K562 (cell line): ENCODE data around the gene GRIK3. TPM values are rescaled to one million over a fixed set of nuclear protein-coding genes. Genes with fewer than 3 reads are reported as not detected.

Experiments
- ATAC-seq: fragments of 200-7000 bp; cut with Tn5 transposase; 3 replicates; pipeline ENCODE4 v1.9.1; 2020; ENCODE audit warnings: moderate library complexity
- BruUV-seq: library from RNA; stranded (reverse); fragments of 400-500 nt; replicated peaks from 2 replicates; lab custom pipeline; 2021; lab: Mats Ljungman, UMichigan
- CTCF ChIA-PET: fragments of 300-600 bp; formaldehyde crosslinking; extraction: SDS; loops from one replicate; lab custom pipeline; 2021; ENCODE audit warnings: low intra/inter-chr PET ratio; lab: Yijun Ruan, JAX
- POLR2A ChIA-PET: fragments of 300-600, 350-650 bp; sonication (Branson Sonifier 250); formaldehyde crosslinking; extraction: SDS; loops from one replicate; lab custom pipeline; 2021; ENCODE audit warnings: antibody characterized with exemption, inconsistent platforms; lab: Yijun Ruan, JAX
- DNase-seq, 4 experiments: peaks; one replicate each; pipeline versions ENCODE4 v3.0.0 to v3.0.0-alpha.2; 2011 to 2018; ENCODE audit warnings: low spot score in 3 of 4, mixed read lengths in 3 of 4; ENCODE audit errors: extremely low read depth in 1 of 4
- FAIRE-seq: peaks from 2 replicates; lab custom pipeline; 2011; peaks lifted over from hg19 to GRCh38; lab: Jason Lieb, UNC
- H2AFZ ChIP-seq: 2 replicates; pipeline ENCODE4 v1.6.0; 2011; ENCODE audit warnings: low read depth, low read length, control low read depth, inconsistent platforms
- H3K27ac ChIP-seq: fragments of 200-600 bp; 3 replicates; pipeline ENCODE4 v1.8.0; 2011; ENCODE audit warnings: low read depth, mild to moderate bottlenecking, control low read depth, inconsistent platforms, low read length, moderate library complexity, mixed read lengths; ENCODE audit errors: extremely low read depth
- H3K27me3 ChIP-seq, 2 experiments: fragments of 300-600 bp in 1 of 2; 2 replicates in 1 of 2; 3 replicates in 1 of 2; pipeline versions ENCODE4 v1.6.0 to v1.8.0; 2011; ENCODE audit warnings: inconsistent platforms in 2 of 2, low read length in 2 of 2, mild to moderate bottlenecking in 1 of 2, mixed read lengths in 1 of 2, moderate library complexity in 1 of 2; ENCODE audit not compliant: control insufficient read depth in 2 of 2, insufficient read depth in 2 of 2
- H3K36me3 ChIP-seq: fragments of 300-600 bp; 3 replicates; pipeline ENCODE4 v1.8.0; 2011; ENCODE audit warnings: mild to moderate bottlenecking, low read length, inconsistent platforms; ENCODE audit not compliant: control insufficient read depth, insufficient read depth
- H3K4me1 ChIP-seq, 2 experiments: fragments of 200-600 bp in 1 of 2; replicated peaks in 1 of 2; 2 replicates in 1 of 2; 3 replicates in 1 of 2; pipeline versions ENCODE4 v1.5.1 to v1.8.0; 2011; ENCODE audit warnings: inconsistent platforms in 2 of 2, low read length in 2 of 2, mild to moderate bottlenecking in 1 of 2, mixed read lengths in 1 of 2, moderate library complexity in 1 of 2; ENCODE audit not compliant: control insufficient read depth in 2 of 2, insufficient read depth in 2 of 2
- H3K4me2 ChIP-seq: 2 replicates; pipeline ENCODE4 v1.6.1; 2011; ENCODE audit warnings: low read length, control low read depth, inconsistent platforms, mixed read lengths; ENCODE audit not compliant: insufficient read depth
- H3K4me3 ChIP-seq: fragments of 200-600 bp; sonication (generic), shearing (Covaris generic); 2 replicates; pipeline ENCODE4 v1.5.1; 2016; ENCODE audit warnings: control low read depth, inconsistent platforms
- H3K79me2 ChIP-seq: fragments of 200-600 bp; 3 replicates; pipeline ENCODE4 v1.8.0; 2011; ENCODE audit warnings: low read length, inconsistent platforms; ENCODE audit not compliant: control insufficient read depth, insufficient read depth
- H3K9ac ChIP-seq, 2 experiments: 2 replicates each; pipeline versions ENCODE4 v1.6.0 to v1.6.1; 2011; ENCODE audit warnings: low read depth in 2 of 2, low read length in 2 of 2, control low read depth in 1 of 2, inconsistent platforms in 1 of 2, mild to moderate bottlenecking in 1 of 2, mixed read lengths in 1 of 2; ENCODE audit not compliant: insufficient read depth in 1 of 2
- H3K9me1 ChIP-seq: one replicate; pipeline ENCODE4 v1.6.0; 2011; ENCODE audit warnings: inconsistent platforms, mild to moderate bottlenecking, low read length, moderate library complexity; ENCODE audit not compliant: control insufficient read depth, insufficient read depth
- H3K9me3 ChIP-seq: replicated peaks from 2 replicates; pipeline ENCODE4 v1.5.1; 2011; ENCODE audit warnings: low read depth, low read length, inconsistent platforms; ENCODE audit not compliant: control insufficient read depth, insufficient read depth
- H4K20me1 ChIP-seq: replicated peaks from 2 replicates; pipeline ENCODE4 v1.6.1; 2011; ENCODE audit warnings: low read length, inconsistent platforms, mixed read lengths; ENCODE audit not compliant: control insufficient read depth, insufficient read depth
- CBFB ChIP-seq: sonication (generic); formaldehyde crosslinking; IDR thresholded peaks from 2 replicates; pipeline ENCODE4 v1.4.0; 2020; ENCODE audit warnings: mild to moderate bottlenecking, missing genetic modification reagents
- CTBP1 ChIP-seq: fragments of 450-650 bp; IDR thresholded peaks from 2 replicates; pipeline ENCODE4 v1.6.1; 2016; ENCODE audit warnings: borderline replicate concordance
- FOXK1 ChIP-seq: sonication (generic); formaldehyde crosslinking; IDR thresholded peaks from 2 replicates; pipeline ENCODE4 v1.8.0; 2022; ENCODE audit warnings: missing genetic modification reagents, mild to moderate bottlenecking, borderline replicate concordance
- MYNN ChIP-seq, 2 experiments: sonication (generic); formaldehyde crosslinking in 1 of 2; IDR thresholded peaks; 2 replicates each; pipeline versions ENCODE4 v1.5.0 to v1.6.1; 2016 to 2020; ENCODE audit warnings: antibody characterized with exemption in 1 of 2, missing genetic modification reagents in 1 of 2
- NBN ChIP-seq: fragments of 450-650 bp; IDR thresholded peaks from 2 replicates; pipeline ENCODE4 v1.6.1; 2016; ENCODE audit warnings: low read depth, mild to moderate bottlenecking
- NCOA4 ChIP-seq: fragments of 450-650 bp; IDR thresholded peaks from 2 replicates; pipeline ENCODE4 v1.6.1; 2018; ENCODE audit warnings: mild to moderate bottlenecking; ENCODE audit not compliant: partially characterized antibody
- PRPF4 ChIP-seq: fragments of 200-400 bp; formaldehyde crosslinking; IDR thresholded peaks from one replicate; pipeline ENCODE4 v1.6.1; 2017; ENCODE audit warnings: low read length, low read depth, mild to moderate bottlenecking; ENCODE audit not compliant: insufficient read depth, poor library complexity, severe bottlenecking
- SIX5 ChIP-seq, 2 experiments: IDR thresholded peaks; 2 replicates each; pipeline ENCODE4 v1.6.1; 2011; ENCODE audit warnings: low read length in 2 of 2, borderline replicate concordance in 1 of 2, low read depth in 1 of 2, mild to moderate bottlenecking in 1 of 2, moderate library complexity in 1 of 2; ENCODE audit not compliant: insufficient read depth in 1 of 2
- ZNF165 ChIP-seq: fragments of 250-450 bp; sonication (Bioruptor Pico); IDR thresholded peaks from 2 replicates; pipeline ENCODE4 v1.4.0; 2020; ENCODE audit warnings: borderline replicate concordance
- ZNF766 ChIP-seq: fragments of 200-800 bp; sonication (Bioruptor generic); conservative IDR thresholded peaks from 2 replicates; pipeline ENCODE4 v1.6.1; 2016; ENCODE audit warnings: missing genetic modification characterization, missing compliant biosample characterization
- ZNF830 ChIP-seq: fragments of 250-450 bp; sonication (Bioruptor Pico); IDR thresholded peaks from 2 replicates; pipeline ENCODE4 v1.5.0; 2021; ENCODE audit warnings: mild to moderate bottlenecking
- WGBS: fragments of 100-300 bp; shearing (Covaris generic); methylation state at CpG from one replicate; pipeline ENCODE4 v1.1.6; 2016; ENCODE audit warnings: low coverage, mixed read lengths; ENCODE audit not compliant: insufficient coverage; ENCODE audit errors: missing lambda C conversion rate; 5-methylcytosine and 5-hydroxymethylcytosine counted together
- in situ Hi-C: fragments of 300-500 bp; cut with MboI; formaldehyde crosslinking; loops from 4 replicates; pipeline ENCODE4 v1.15.0; 2018; ENCODE audit warnings: inconsistent platforms, mixed read lengths
- intact Hi-C: fragments of 100-400 bp; cut with micrococcal nuclease; formaldehyde crosslinking; loops from 2 replicates; pipeline ENCODE4 v1.14.2; 2022
- polyA plus RNA-seq, 8 experiments: library from polyadenylated mRNA; depleted of rRNA in 4 of 8; stranded (reverse) in 5 of 8; unstranded in 3 of 8; fragments of >200 nt; fragmentation: Nextera tagmentation in 2 of 8; fragmentation: Illumina TruSeq in 1 of 8; extraction: Ambion mirVana in 2 of 8; extraction: Trizol in 1 of 8; gene quantifications; 2 replicates each; pipeline versions ENCODE4 v1.2.1 to v1.2.3, GENCODE V29; 2011 to 2014; ENCODE audit warnings: inconsistent platforms in 1 of 8, missing spikeins in 1 of 8
- total RNA-seq, 7 experiments: library from RNA; depleted of rRNA in 6 of 7; stranded (reverse); fragments of >200 nt in 6 of 7; fragmentation: Illumina TruSeq in 2 of 7; extraction: Trizol in 2 of 7; gene quantifications; 2 replicates each; pipeline versions ENCODE4 v1.2.1 to v1.2.3, GENCODE V29; 2011 to 2021; ENCODE audit warnings: low replicate concordance in 1 of 7
- TF ChIP-seq, protein P1 (sequence below), 3 experiments: IDR thresholded peaks in 2 of 3; conservative IDR thresholded peaks in 1 of 3; 2 replicates each; pipeline ENCODE4 v1.5.1; 2011 to 2012; ENCODE audit warnings: low read length in 3 of 3, mild to moderate bottlenecking in 3 of 3, control low read depth in 2 of 3, improper control_type of control experiment in 1 of 3, inconsistent platforms in 1 of 3, low read depth in 1 of 3, mixed read lengths in 1 of 3, moderate library complexity in 1 of 3; ENCODE audit not compliant: insufficient read depth in 2 of 3
- TF ChIP-seq, protein P2 (sequence below): sonication (generic); formaldehyde crosslinking; IDR thresholded peaks from 2 replicates; pipeline ENCODE4 v1.8.1; 2022; ENCODE audit warnings: missing genetic modification reagents
- TF ChIP-seq, protein P3 (sequence below): fragments of 450-650 bp; IDR thresholded peaks from 2 replicates; pipeline ENCODE4 v1.7.1; 2018; ENCODE audit warnings: mild to moderate bottlenecking, low read depth; ENCODE audit not compliant: partially characterized antibody
- TF ChIP-seq, protein P4 (sequence below): fragments of 450-650 bp; IDR thresholded peaks from 2 replicates; pipeline ENCODE4 v1.6.1; 2016; ENCODE audit warnings: missing biosample characterization, missing genetic modification characterization

GRIK3 gene
- total and polyA plus RNA-seq, 9 of the 15 experiments (the other 6 are each of a cell fraction or from before 2014, with no cell fraction given): not detected

DNA sequence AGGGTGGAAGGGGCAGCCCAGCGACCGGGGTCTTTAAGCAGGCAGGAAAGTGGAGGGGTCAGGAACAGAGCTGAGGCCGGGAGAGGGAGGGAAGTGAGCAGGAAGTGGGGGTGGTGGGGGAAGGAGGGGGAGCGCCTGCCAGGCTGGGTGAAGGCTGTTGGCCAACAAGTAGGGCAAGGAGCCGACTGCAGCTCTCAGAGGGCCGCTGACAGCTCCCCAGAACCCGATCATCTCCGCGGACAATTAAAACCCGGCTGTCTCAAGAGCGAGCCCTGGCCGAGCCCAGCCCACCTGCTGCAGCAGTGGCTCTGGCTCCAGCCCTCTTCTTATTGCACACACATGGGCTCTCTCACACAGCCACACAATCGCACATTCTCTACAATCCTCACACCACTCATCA lies 51.6 kb downstream of the GRIK3 start:
- peaks cover 18% of the 10 kb centered on the region; the same call in 1 of the 2 replicates for H4K20me1 ChIP-seq
- H3K4me1 ChIP-seq: no peaks in the 10 kb centered on the region
- 3% methylated on average over 11 of the region's 13 CpGs for WGBS
- FAIRE-seq: no peak
- POLR2A ChIA-PET: no interaction called here
- intact Hi-C loops: no loop called here
- in situ Hi-C loops: no loop called here
- no peak for ATAC-seq
- no peak for DNase-seq
- H3K36me3 ChIP-seq: no peaks in the 10 kb centered on the region
- H3K79me2 ChIP-seq: no peaks in the 10 kb centered on the region
- H3K9me3 ChIP-seq: no peaks in the 10 kb centered on the region
- CTCF ChIA-PET: no interaction called here
- H3K4me2 ChIP-seq: no peak overlapping the region
- no peaks in the 10 kb centered on the region for H3K9me1 ChIP-seq
- no peak overlapping the region for H3K4me3 ChIP-seq
- no peak overlapping the region for H3K27ac ChIP-seq
- H3K27me3 ChIP-seq: peaks cover 0 to 32% of the 10 kb centered on the region in 2 experiments; a peak in 2 of 5 replicates
- BruUV-seq: no TSS peak
- no peak overlapping the region for H3K9ac ChIP-seq
- H2AFZ ChIP-seq: no peak overlapping the region
- TF ChIP-seq ZNF766: no peak
- TF ChIP-seq NCOA4: no peak
- TF ChIP-seq, protein P1, sequence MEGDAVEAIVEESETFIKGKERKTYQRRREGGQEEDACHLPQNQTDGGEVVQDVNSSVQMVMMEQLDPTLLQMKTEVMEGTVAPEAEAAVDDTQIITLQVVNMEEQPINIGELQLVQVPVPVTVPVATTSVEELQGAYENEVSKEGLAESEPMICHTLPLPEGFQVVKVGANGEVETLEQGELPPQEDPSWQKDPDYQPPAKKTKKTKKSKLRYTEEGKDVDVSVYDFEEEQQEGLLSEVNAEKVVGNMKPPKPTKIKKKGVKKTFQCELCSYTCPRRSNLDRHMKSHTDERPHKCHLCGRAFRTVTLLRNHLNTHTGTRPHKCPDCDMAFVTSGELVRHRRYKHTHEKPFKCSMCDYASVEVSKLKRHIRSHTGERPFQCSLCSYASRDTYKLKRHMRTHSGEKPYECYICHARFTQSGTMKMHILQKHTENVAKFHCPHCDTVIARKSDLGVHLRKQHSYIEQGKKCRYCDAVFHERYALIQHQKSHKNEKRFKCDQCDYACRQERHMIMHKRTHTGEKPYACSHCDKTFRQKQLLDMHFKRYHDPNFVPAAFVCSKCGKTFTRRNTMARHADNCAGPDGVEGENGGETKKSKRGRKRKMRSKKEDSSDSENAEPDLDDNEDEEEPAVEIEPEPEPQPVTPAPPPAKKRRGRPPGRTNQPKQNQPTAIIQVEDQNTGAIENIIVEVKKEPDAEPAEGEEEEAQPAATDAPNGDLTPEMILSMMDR (IDR thresholded peaks at IDR 0.05 in 2 of 3, conservative IDR thresholded peaks at IDR 0.05 in 1 of 3; ENCODE audit: insufficient read depth in 2 of 3, low read depth in 1 of 3, low read length in 3 of 3): no peak
- TF ChIP-seq NBN: no peak
- no peak for TF ChIP-seq FOXK1 (CRISPR knock-in tag)
- TF ChIP-seq, protein P2, sequence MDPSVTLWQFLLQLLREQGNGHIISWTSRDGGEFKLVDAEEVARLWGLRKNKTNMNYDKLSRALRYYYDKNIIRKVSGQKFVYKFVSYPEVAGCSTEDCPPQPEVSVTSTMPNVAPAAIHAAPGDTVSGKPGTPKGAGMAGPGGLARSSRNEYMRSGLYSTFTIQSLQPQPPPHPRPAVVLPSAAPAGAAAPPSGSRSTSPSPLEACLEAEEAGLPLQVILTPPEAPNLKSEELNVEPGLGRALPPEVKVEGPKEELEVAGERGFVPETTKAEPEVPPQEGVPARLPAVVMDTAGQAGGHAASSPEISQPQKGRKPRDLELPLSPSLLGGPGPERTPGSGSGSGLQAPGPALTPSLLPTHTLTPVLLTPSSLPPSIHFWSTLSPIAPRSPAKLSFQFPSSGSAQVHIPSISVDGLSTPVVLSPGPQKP (CRISPR knock-in tag): no peak
- TF ChIP-seq PRPF4: no peak
- TF ChIP-seq SIX5 (IDR thresholded peaks at IDR 0.05; ENCODE audit: borderline replicate concordance in 1 of 2, insufficient read depth in 1 of 2, low read depth in 1 of 2, low read length in 2 of 2): no peak
- no peak for TF ChIP-seq CTBP1
- TF ChIP-seq MYNN (IDR thresholded peaks at IDR 0.05): no peak
- TF ChIP-seq MYNN (CRISPR knock-in tag; IDR thresholded peaks at IDR 0.05): no peak
- no peak for TF ChIP-seq ZNF830 (CRISPR knock-in tag)
- TF ChIP-seq, protein P3, sequence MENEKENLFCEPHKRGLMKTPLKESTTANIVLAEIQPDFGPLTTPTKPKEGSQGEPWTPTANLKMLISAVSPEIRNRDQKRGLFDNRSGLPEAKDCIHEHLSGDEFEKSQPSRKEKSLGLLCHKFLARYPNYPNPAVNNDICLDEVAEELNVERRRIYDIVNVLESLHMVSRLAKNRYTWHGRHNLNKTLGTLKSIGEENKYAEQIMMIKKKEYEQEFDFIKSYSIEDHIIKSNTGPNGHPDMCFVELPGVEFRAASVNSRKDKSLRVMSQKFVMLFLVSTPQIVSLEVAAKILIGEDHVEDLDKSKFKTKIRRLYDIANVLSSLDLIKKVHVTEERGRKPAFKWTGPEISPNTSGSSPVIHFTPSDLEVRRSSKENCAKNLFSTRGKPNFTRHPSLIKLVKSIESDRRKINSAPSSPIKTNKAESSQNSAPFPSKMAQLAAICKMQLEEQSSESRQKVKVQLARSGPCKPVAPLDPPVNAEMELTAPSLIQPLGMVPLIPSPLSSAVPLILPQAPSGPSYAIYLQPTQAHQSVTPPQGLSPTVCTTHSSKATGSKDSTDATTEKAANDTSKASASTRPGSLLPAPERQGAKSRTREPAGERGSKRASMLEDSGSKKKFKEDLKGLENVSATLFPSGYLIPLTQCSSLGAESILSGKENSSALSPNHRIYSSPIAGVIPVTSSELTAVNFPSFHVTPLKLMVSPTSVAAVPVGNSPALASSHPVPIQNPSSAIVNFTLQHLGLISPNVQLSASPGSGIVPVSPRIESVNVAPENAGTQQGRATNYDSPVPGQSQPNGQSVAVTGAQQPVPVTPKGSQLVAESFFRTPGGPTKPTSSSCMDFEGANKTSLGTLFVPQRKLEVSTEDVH: no peak
- no peak for TF ChIP-seq ZNF165 (CRISPR knock-in tag)
- no peak for TF ChIP-seq CBFB (CRISPR knock-in tag)
- TF ChIP-seq, protein P4, sequence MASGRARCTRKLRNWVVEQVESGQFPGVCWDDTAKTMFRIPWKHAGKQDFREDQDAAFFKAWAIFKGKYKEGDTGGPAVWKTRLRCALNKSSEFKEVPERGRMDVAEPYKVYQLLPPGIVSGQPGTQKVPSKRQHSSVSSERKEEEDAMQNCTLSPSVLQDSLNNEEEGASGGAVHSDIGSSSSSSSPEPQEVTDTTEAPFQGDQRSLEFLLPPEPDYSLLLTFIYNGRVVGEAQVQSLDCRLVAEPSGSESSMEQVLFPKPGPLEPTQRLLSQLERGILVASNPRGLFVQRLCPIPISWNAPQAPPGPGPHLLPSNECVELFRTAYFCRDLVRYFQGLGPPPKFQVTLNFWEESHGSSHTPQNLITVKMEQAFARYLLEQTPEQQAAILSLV (tag): no peak
